H1 (cell line): ENCODE measurements around the gene NIPAL4. TPM values are rescaled to one million over a fixed set of nuclear protein-coding genes. Genes with fewer than 3 reads are reported as not detected.

Experiments used
- CTCF ChIA-PET: fragments of 300-600 bp; sonication (Branson Sonifier 250); formaldehyde crosslinking; loops from one replicate; lab custom pipeline; 2021; ENCODE audit not compliant: partially characterized antibody; lab: Charles Lee
- POLR2A ChIA-PET: fragments of 300-600 bp; sonication (Branson Sonifier 250); formaldehyde crosslinking; loops from one replicate; lab custom pipeline; 2021; ENCODE audit warnings: inconsistent platforms; ENCODE audit not compliant: partially characterized antibody; lab: Charles Lee
- DNase-seq, 2 experiments: peaks; one replicate each; pipeline versions ENCODE4 v3.0.0 to v3.0.0-alpha.2; 2010 to 2022; ENCODE audit warnings: low spot score in 2 of 2, low read depth in 1 of 2, mixed read lengths in 1 of 2
- FAIRE-seq: peaks from 2 replicates; lab custom pipeline; 2011; peaks lifted over from hg19 to GRCh38; lab: Jason Lieb, UNC
- H2AFZ ChIP-seq: 2 replicates; pipeline ENCODE4 v1.8.1; 2012; ENCODE audit warnings: low read length, inconsistent platforms
- H2AK5ac ChIP-seq: 2 replicates; pipeline ENCODE4 v1.6.1; 2013; ENCODE audit warnings: low read depth, low read length
- H2BK120ac ChIP-seq: replicated peaks from 2 replicates; pipeline ENCODE3; 2013; ENCODE audit warnings: low read depth, low read length, inconsistent platforms
- H2BK12ac ChIP-seq: 2 replicates; pipeline ENCODE4 v1.6.1; 2013; ENCODE audit warnings: low read depth, low read length
- H2BK15ac ChIP-seq: 2 replicates; pipeline ENCODE4 v1.6.1; 2013; ENCODE audit warnings: low read length
- H2BK20ac ChIP-seq: 2 replicates; pipeline ENCODE4 v1.6.1; 2013; ENCODE audit warnings: low read length
- H2BK5ac ChIP-seq: 2 replicates; pipeline ENCODE4 v1.6.1; 2013; ENCODE audit warnings: low read depth, low read length
- H3K14ac ChIP-seq: 2 replicates; pipeline ENCODE4 v1.6.1; 2013; ENCODE audit warnings: inconsistent platforms; ENCODE audit not compliant: insufficient read length
- H3K18ac ChIP-seq: 2 replicates; pipeline ENCODE4 v1.6.1; 2013; ENCODE audit warnings: low read length; ENCODE audit errors: extremely low read depth
- H3K23ac ChIP-seq: 2 replicates; pipeline ENCODE4 v1.6.1; 2013; ENCODE audit warnings: inconsistent platforms; ENCODE audit not compliant: insufficient read length
- H3K23me2 ChIP-seq: 2 replicates; pipeline ENCODE4 v1.6.1; 2013; ENCODE audit warnings: low read depth, low read length
- H3K27ac ChIP-seq: 2 replicates; pipeline ENCODE4 v1.6.1; 2011; ENCODE audit warnings: low read depth, low read length, inconsistent platforms
- H3K27me3 ChIP-seq, 4 experiments: replicated peaks in 1 of 4; 1 replicate in 1 of 4; 2 replicates in 3 of 4; pipeline versions ENCODE4 v1.6.1 to v1.8.1; 2011 to 2013; ENCODE audit warnings: low read length in 3 of 4, mild to moderate bottlenecking in 3 of 4, inconsistent platforms in 2 of 4, mixed read lengths in 2 of 4, moderate library complexity in 1 of 4; ENCODE audit not compliant: control insufficient read depth in 3 of 4, insufficient read depth in 3 of 4; ENCODE audit errors: extremely low read depth in 1 of 4
- H3K36me3 ChIP-seq, 4 experiments: 2 replicates each; pipeline versions ENCODE4 v1.6.1 to v1.8.1; 2011 to 2013; ENCODE audit warnings: mild to moderate bottlenecking in 4 of 4, low read length in 3 of 4, moderate library complexity in 2 of 4, control low read depth in 1 of 4, inconsistent platforms in 1 of 4; ENCODE audit not compliant: insufficient read depth in 4 of 4, control insufficient read depth in 2 of 4
- H3K4ac ChIP-seq: replicated peaks from 2 replicates; pipeline ENCODE3; 2013; ENCODE audit warnings: low read length, low read depth, mixed read lengths, inconsistent platforms; ENCODE audit not compliant: insufficient read length
- H3K4me1 ChIP-seq, 4 experiments: replicated peaks in 1 of 4; 1 replicate in 1 of 4; 2 replicates in 3 of 4; pipeline versions ENCODE4 v1.6.1 to v1.8.1; 2011 to 2013; ENCODE audit warnings: low read length in 3 of 4, inconsistent platforms in 2 of 4, mixed read lengths in 1 of 4; ENCODE audit not compliant: insufficient read depth in 4 of 4, control insufficient read depth in 3 of 4
- H3K4me2 ChIP-seq, 2 experiments: 2 replicates each; pipeline versions ENCODE4 v1.6.1 to v1.8.1; 2011 to 2013; ENCODE audit warnings: low read depth in 2 of 2, low read length in 2 of 2, control low read depth in 1 of 2, inconsistent platforms in 1 of 2, mild to moderate bottlenecking in 1 of 2; ENCODE audit not compliant: insufficient read depth in 1 of 2
- H3K4me3 ChIP-seq, 4 experiments: fragments of 200-600, 300-600 bp in 1 of 4; sonication (generic), shearing (Covaris generic), sonication (Bioruptor Twin) in 1 of 4; 2 replicates each; pipeline versions ENCODE4 v1.5.1 to v1.8.1; 2011 to 2016; ENCODE audit warnings: low read length in 4 of 4, low read depth in 3 of 4, control low read depth in 2 of 4, inconsistent platforms in 2 of 4, mild to moderate bottlenecking in 2 of 4, mixed read lengths in 1 of 4, moderate library complexity in 1 of 4; ENCODE audit not compliant: insufficient read depth in 2 of 4; ENCODE audit errors: extremely low read depth in 1 of 4
- H3K56ac ChIP-seq: replicated peaks from 2 replicates; pipeline ENCODE3; 2013; ENCODE audit warnings: low read depth, mild to moderate bottlenecking, mixed read lengths, low read length, inconsistent platforms; ENCODE audit not compliant: insufficient read length
- H3K79me1 ChIP-seq: 2 replicates; pipeline ENCODE4 v1.6.1; 2013; ENCODE audit warnings: low read depth, low read length, control low read depth
- H3K79me2 ChIP-seq, 2 experiments: 2 replicates each; pipeline versions ENCODE4 v1.6.1 to v1.8.1; 2012 to 2013; ENCODE audit warnings: low read length in 2 of 2, mild to moderate bottlenecking in 2 of 2, inconsistent platforms in 1 of 2; ENCODE audit not compliant: insufficient read depth in 2 of 2, control insufficient read depth in 1 of 2
- H3K9ac ChIP-seq, 4 experiments: replicated peaks in 1 of 4; 1 replicate in 1 of 4; 2 replicates in 3 of 4; pipeline versions ENCODE4 v1.6.1 to v1.8.1; 2011 to 2013; ENCODE audit warnings: low read depth in 3 of 4, low read length in 3 of 4, control low read depth in 2 of 4, mild to moderate bottlenecking in 2 of 4, moderate library complexity in 2 of 4, inconsistent platforms in 1 of 4; ENCODE audit errors: extremely low read depth in 1 of 4
- H3K9me3 ChIP-seq, 2 experiments: 2 replicates each; pipeline versions ENCODE4 v1.6.1 to v1.8.1; 2012 to 2013; ENCODE audit warnings: mild to moderate bottlenecking in 2 of 2, moderate library complexity in 2 of 2, control low read depth in 1 of 2, inconsistent platforms in 1 of 2, low read depth in 1 of 2, low read length in 1 of 2, mixed read lengths in 1 of 2; ENCODE audit not compliant: insufficient read depth in 2 of 2
- H4K20me1 ChIP-seq, 2 experiments: replicated peaks in 1 of 2; 2 replicates each; pipeline versions ENCODE3 to v1.8.1; 2011 to 2013; ENCODE audit warnings: inconsistent platforms in 2 of 2, low read length in 2 of 2, mild to moderate bottlenecking in 1 of 2; ENCODE audit not compliant: insufficient read depth in 2 of 2, control insufficient read depth in 1 of 2
- H4K5ac ChIP-seq: 2 replicates; pipeline ENCODE4 v1.6.1; 2013; ENCODE audit warnings: low read length, low read depth, mixed read lengths, inconsistent platforms; ENCODE audit not compliant: insufficient read length
- H4K8ac ChIP-seq: 2 replicates; pipeline ENCODE4 v1.8.0; 2013; ENCODE audit warnings: mild to moderate bottlenecking, moderate library complexity, low read length, inconsistent platforms; ENCODE audit not compliant: insufficient read depth; ENCODE audit errors: extremely low read depth
- H4K91ac ChIP-seq: replicated peaks from 2 replicates; pipeline ENCODE3; 2013; ENCODE audit warnings: low read length, mixed read lengths, inconsistent platforms; ENCODE audit not compliant: insufficient read length
- ATF2 ChIP-seq: IDR thresholded peaks from 2 replicates; pipeline ENCODE4 v1.6.1; 2012; ENCODE audit warnings: low read length, inconsistent platforms
- BACH1 ChIP-seq: IDR thresholded peaks from 2 replicates; pipeline ENCODE4 v1.6.1; 2012; ENCODE audit warnings: low read length, improper control_type of control experiment
- CHD1 ChIP-seq: IDR thresholded peaks from 2 replicates; pipeline ENCODE4 v1.6.1; 2012; ENCODE audit warnings: low read depth, low read length, improper control_type of control experiment
- EP300 ChIP-seq, 2 experiments: IDR thresholded peaks; 1 replicate in 1 of 2; 2 replicates in 1 of 2; pipeline ENCODE4 v1.6.1; 2011 to 2012; ENCODE audit warnings: low read depth in 2 of 2, low read length in 2 of 2, mild to moderate bottlenecking in 2 of 2, borderline replicate concordance in 1 of 2, inconsistent platforms in 1 of 2, moderate library complexity in 1 of 2
- RBBP5 ChIP-seq: IDR thresholded peaks from 2 replicates; pipeline ENCODE4 v1.7.1; 2012; ENCODE audit warnings: low read depth, mild to moderate bottlenecking, inconsistent platforms, low read length, moderate library complexity, borderline replicate concordance
- RNF2 ChIP-seq: fragments of 200-900, 300-1000 bp; sonication (generic); IDR thresholded peaks from 2 replicates; pipeline ENCODE4 v1.7.1; 2016; ENCODE audit warnings: borderline replicate concordance, low read depth, mild to moderate bottlenecking, antibody characterized with exemption, low read length; ENCODE audit not compliant: poor library complexity, severe bottlenecking; ENCODE audit errors: missing control alignments
- SP1 ChIP-seq: IDR thresholded peaks from 2 replicates; pipeline ENCODE4 v1.6.1; 2011; ENCODE audit warnings: low read depth, low read length
- SUZ12 ChIP-seq: fragments of 200-600 bp; sonication (generic); IDR thresholded peaks from 2 replicates; pipeline ENCODE4 v1.6.1; 2012; ENCODE audit warnings: mild to moderate bottlenecking, inconsistent platforms, low read length, moderate library complexity, mixed read lengths
- TAF1 ChIP-seq: IDR thresholded peaks from 2 replicates; pipeline ENCODE4 v1.6.1; 2011; ENCODE audit warnings: mild to moderate bottlenecking, low read depth, low read length
- TAF7 ChIP-seq: optimal IDR thresholded peaks from 2 replicates; pipeline ENCODE3; 2011; ENCODE audit warnings: low read depth, mild to moderate bottlenecking, inconsistent platforms, low read length, moderate library complexity, borderline replicate concordance
- TEAD4 ChIP-seq: IDR thresholded peaks from 2 replicates; pipeline ENCODE4 v1.6.1; 2012; ENCODE audit warnings: low read depth, low read length, inconsistent platforms, mixed read lengths
- ZNF274 ChIP-seq: IDR thresholded peaks from 2 replicates; pipeline ENCODE4 v1.7.0; 2012; ENCODE audit warnings: low read length, borderline replicate concordance; ENCODE audit errors: extremely low read depth
- WGBS, 2 experiments: shearing (Covaris generic) in 1 of 2; methylation state at CpG; one replicate each; pipeline versions ENCODE4 v1.1.6 to v1.1.7; 2013 to 2015; ENCODE audit warnings: low lambda C conversion rate in 2 of 2, mixed read lengths in 2 of 2, inconsistent platforms in 1 of 2, low coverage in 1 of 2, missing lambda C conversion rate in 1 of 2; ENCODE audit not compliant: insufficient replicate concordance in 2 of 2, insufficient coverage in 1 of 2, insufficient read length in 1 of 2; ENCODE audit errors: extremely low coverage in 1 of 2, missing lambda C conversion rate in 1 of 2; 5-methylcytosine and 5-hydroxymethylcytosine counted together
- polyA plus RNA-seq, 7 experiments: library from polyadenylated mRNA; depleted of rRNA in 3 of 7; stranded (reverse) in 5 of 7; unstranded in 2 of 7; fragments of >200 nt in 5 of 7; fragments of 200-250 nt in 2 of 7; gene quantifications; 1 replicate in 5 of 7; 2 replicates in 1 of 7; 4 replicates in 1 of 7; pipeline versions ENCODE4 v1.2.1 to v1.2.3, GENCODE V29; 2011 to 2013; ENCODE audit warnings: missing spikeins in 2 of 7, mixed read lengths in 2 of 7
- total RNA-seq: library from RNA; stranded (reverse); fragmentation: NEBNext Ultra II Directional; extraction: Animal tissue kit (Norgen Biotek cat#: 25700); gene quantifications from 2 replicates; pipeline ENCODE4 v1.2.1, GENCODE V29; 2021

Gene NIPAL4
- total and polyA plus RNA-seq, 2 of the 8 experiments (the other 6 are each of a cell fraction or from before 2014, with no cell fraction given) = 0.09 to 0.20 TPM

- no peak overlapping the region for H3K4ac ChIP-seq
- no peak overlapping the region for H3K27ac ChIP-seq
- no peak overlapping the region for H2BK15ac ChIP-seq
- H2BK5ac ChIP-seq = no peak overlapping the region
- H4K91ac ChIP-seq = no peak overlapping the region
- no peak overlapping the region for H2AK5ac ChIP-seq
- 89% methylated on average over 4 of the region's 4 CpGs; no CpG with 5 or more reads in 1 of the 2 experiments for WGBS, 2 experiments
- ChIA-PET CTCF (interaction anchor here (0.6 to 5.1 kb wide), 6 partner anchors 17 to 309 kb away, joined by 3 to 82 read pairs (median 4); partner anchors contain the start of gene LSM11), POLR2A (no interaction called here)
- no peaks in the 10 kb centered on the region for H4K20me1 ChIP-seq
- H3K4me3 ChIP-seq = no peak overlapping the region
- no peaks in the 10 kb centered on the region for H3K9me3 ChIP-seq
- H3K4me1 ChIP-seq = no peaks in the 10 kb centered on the region
- no peaks in the 10 kb centered on the region for H3K79me2 ChIP-seq
- H3K23ac ChIP-seq = no peak overlapping the region
- DNase-seq = no peak
- H3K9ac ChIP-seq = no peak overlapping the region
- H3K79me1 ChIP-seq = no peaks in the 10 kb centered on the region
- H2AFZ ChIP-seq = no peak overlapping the region
- H3K27me3 ChIP-seq = no peaks in the 10 kb centered on the region
- no peak for FAIRE-seq
- no peak overlapping the region for H2BK20ac ChIP-seq
- H2BK12ac ChIP-seq = no peak overlapping the region
- H3K18ac ChIP-seq = no peak overlapping the region
- H3K36me3 ChIP-seq = no peaks in the 10 kb centered on the region
- H4K8ac ChIP-seq = no peak overlapping the region
- H4K5ac ChIP-seq = no peak overlapping the region
- H3K14ac ChIP-seq = no peak overlapping the region
- H2BK120ac ChIP-seq = no peak overlapping the region
- H3K4me2 ChIP-seq = no peak overlapping the region
- H3K56ac ChIP-seq = no peak overlapping the region
- no peaks in the 10 kb centered on the region for H3K23me2 ChIP-seq
- TF ChIP-seq ATF2 = no peak
- TF ChIP-seq SUZ12 = no peak
- no peak for TF ChIP-seq EP300 (IDR thresholded peaks at IDR 0.05; ENCODE audit: borderline replicate concordance in 1 of 2, low read depth in 2 of 2, low read length in 2 of 2)
- no peak for TF ChIP-seq CHD1
- no peak for TF ChIP-seq TAF1
- no peak for TF ChIP-seq TAF7
- no peak for TF ChIP-seq RNF2
- no peak for TF ChIP-seq SP1
- TF ChIP-seq TEAD4 = no peak
- no peak for TF ChIP-seq ZNF274
- no peak for TF ChIP-seq BACH1
- no peak for TF ChIP-seq RBBP5
These were observed 25.9 kb upstream of the NIPAL4 start for GRCh38 chr5:157434096-157434495.
